Kidney (tissue), 14 donors: ENCODE measurements around the gene NXPE3. TPM values are rescaled to one million over a fixed set of nuclear protein-coding genes. Genes with fewer than 3 reads are reported as not detected.

Experiments used
- DNase-seq, 5 donors: peaks; one replicate each; pipeline ENCODE4 v3.0.0-alpha.2; 2013 to 2020
- FAIRE-seq: peaks from 2 replicates; lab custom pipeline; 2012; peaks lifted over from hg19 to GRCh38; lab: Jason Lieb, UNC
- H3K27ac ChIP-seq, 2 donors: one replicate each; pipeline ENCODE4 v1.7.0; 2013; ENCODE audit warnings: low read depth in 2 of 2, low read length in 2 of 2, inconsistent platforms in 1 of 2
- H3K27me3 ChIP-seq: one replicate; pipeline ENCODE4 v1.7.1; 2013; ENCODE audit warnings: low read length, inconsistent platforms; ENCODE audit not compliant: control insufficient read depth, insufficient read depth
- H3K36me3 ChIP-seq, 3 donors: one replicate each; pipeline versions ENCODE4 v1.7.0 to v1.7.1; 2013; ENCODE audit warnings: low read length in 3 of 3, control low read depth in 1 of 3, inconsistent platforms in 1 of 3; ENCODE audit not compliant: insufficient read depth in 3 of 3, control insufficient read depth in 2 of 3
- H3K4me1 ChIP-seq, 3 donors: one replicate each; pipeline versions ENCODE4 v1.7.0 to v1.7.1; 2013; ENCODE audit warnings: low read length in 3 of 3, inconsistent platforms in 1 of 3, low read depth in 1 of 3; ENCODE audit not compliant: control insufficient read depth in 2 of 3, insufficient read depth in 2 of 3
- H3K4me3 ChIP-seq, 3 donors: one replicate each; pipeline versions ENCODE4 v1.7.0 to v1.8.1; 2013; ENCODE audit warnings: low read length in 3 of 3, control low read depth in 1 of 3, inconsistent platforms in 1 of 3
- H3K9ac ChIP-seq, 3 donors: one replicate each; pipeline versions ENCODE4 v1.7.0 to v1.7.1; 2013; ENCODE audit warnings: low read length in 3 of 3, control low read depth in 1 of 3, inconsistent platforms in 1 of 3
- H3K9me3 ChIP-seq, 3 donors: one replicate each; pipeline versions ENCODE4 v1.7.0 to v1.7.1; 2013; ENCODE audit warnings: low read length in 3 of 3, control low read depth in 1 of 3, inconsistent platforms in 1 of 3; ENCODE audit not compliant: control insufficient read depth in 2 of 3, insufficient read depth in 1 of 3
- CTCF ChIP-seq: IDR thresholded peaks from 3 replicates; pipeline ENCODE4 v1.5.1; 2012; ENCODE audit warnings: mild to moderate bottlenecking, moderate library complexity, borderline replicate concordance; ENCODE audit not compliant: insufficient read depth; ENCODE audit errors: extremely low read depth
- intact Hi-C: fragments of 100-400 bp; cut with DNase I; formaldehyde crosslinking; loops from one replicate; pipeline ENCODE4 v1.11.1; 2022
- polyA plus RNA-seq: library from polyadenylated mRNA; stranded (reverse); fragments of 350-450 nt; fragmentation: Illumina TruSeq; extraction: RNeasy Lipid Tissue Mini Kit (QIAGEN cat#74804); gene quantifications from one replicate; pipeline ENCODE4 v1.2.3, GENCODE V29; 2014; ENCODE audit warnings: low read depth, low replicate concordance; ENCODE audit not compliant: insufficient read depth
- total RNA-seq: library from RNA; stranded (reverse); fragmentation: NEBNext Ultra II Directional; extraction: Animal tissue kit (Norgen Biotek cat#: 25700); gene quantifications from one replicate; pipeline ENCODE4 v1.2.1, GENCODE V29; 2021
- donor health status: control.
- donor health status: control.
- donor health status: control.
- donor health status: control.
- donor health status: control.
- donor health status: DM: yes; HTN: yes; CAD: no.
- donor health status: Normal renal cell carcinoma (clear cell type).

The NXPE3 gene
- total and polyA plus RNA-seq, 2 donors from 2014 or later, result 4.9 to 13.3 TPM

GRCh38 chr3:101840066-101840465 lies 61.1 kb downstream of the NXPE3 start:
- H3K27me3 ChIP-seq, result no peaks in the 10 kb centered on the region
- no peak for DNase-seq
- H3K36me3 ChIP-seq, result no peaks in the 10 kb centered on the region
- FAIRE-seq, result no peak
- no peak overlapping the region for H3K4me3 ChIP-seq
- no peak for TF ChIP-seq CTCF
- no peak overlapping the region for H3K27ac ChIP-seq
- intact Hi-C loops, result no loop called here
- no peak overlapping the region for H3K9ac ChIP-seq
- H3K9me3 ChIP-seq, result no peaks in the 10 kb centered on the region
- no peaks in the 10 kb centered on the region for H3K4me1 ChIP-seq

DNA sequence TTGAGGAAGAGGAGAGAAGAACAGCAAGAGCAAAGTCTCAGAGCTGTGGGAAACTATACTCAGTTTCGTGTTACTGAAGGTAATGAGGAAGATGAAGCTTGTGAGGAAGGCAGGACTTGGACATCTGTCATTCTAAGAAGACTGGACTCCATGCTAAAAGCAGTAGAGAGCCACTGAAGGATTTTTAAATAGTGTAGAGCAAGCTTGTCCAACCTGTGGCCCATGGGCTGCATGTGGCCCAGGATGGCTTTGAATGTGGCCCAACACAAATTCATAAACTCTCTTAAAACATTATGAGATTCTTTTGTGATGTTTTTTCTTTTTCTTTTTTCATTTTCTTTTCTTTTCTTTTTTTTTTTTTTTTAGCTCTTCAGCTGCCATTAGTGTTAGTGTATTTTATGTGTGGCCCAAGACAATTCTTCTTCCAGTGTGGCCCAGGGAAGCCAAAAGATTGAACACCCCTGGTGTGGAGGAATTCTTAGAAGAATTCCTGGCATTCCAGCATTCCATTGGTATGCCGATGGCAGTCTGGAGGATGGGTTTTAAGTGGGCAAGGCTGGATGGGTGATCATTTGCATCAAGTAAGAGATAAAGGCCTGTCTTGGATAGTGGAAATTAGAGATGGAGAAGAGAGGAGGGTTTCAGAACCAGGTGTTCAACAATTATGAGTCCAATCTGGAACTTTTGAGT lies 63.4 kb downstream of the NXPE3 start:
- intact Hi-C loops, result no loop called here
- Histone ChIP-seq H3K27ac (no peak overlapping the region), H3K4me1 (no peaks in the 10 kb centered on the region), H3K9ac (no peak overlapping the region), H3K27me3 (no peaks in the 10 kb centered on the region), H3K4me3 (no peak overlapping the region), H3K9me3 (no peaks in the 10 kb centered on the region), H3K36me3 (no peaks in the 10 kb centered on the region)
- FAIRE-seq (no peak), DNase-seq (no peak)
- no peak for TF ChIP-seq CTCF

- peaks cover 0 to 3% (median 0%) of the 10 kb centered on the region in 3 donors for H3K4me1 ChIP-seq
- DNase-seq, result no peak
- H3K36me3 ChIP-seq, result no peaks in the 10 kb centered on the region
- intact Hi-C loops, result no loop called here
- no peak for TF ChIP-seq CTCF
- H3K27ac ChIP-seq, result no peak overlapping the region
- no peak overlapping the region for H3K9ac ChIP-seq
- no peaks in the 10 kb centered on the region for H3K9me3 ChIP-seq
- H3K27me3 ChIP-seq, result no peaks in the 10 kb centered on the region
- no peak overlapping the region for H3K4me3 ChIP-seq
- FAIRE-seq, result no peak
These were observed 63.9 kb downstream of the NXPE3 start for GRCh38 chr3:101842935-101843330.
